Upper lobe of left lung (tissue), 4 donors: Measurements from ENCODE around the gene SCARB1.

Experiments used
- CTCF ChIP-seq, 6 experiments: fragments of 450-650 bp in 4 of 6; fragments of 200-600 bp in 2 of 6; sonication (generic) in 2 of 6; IDR thresholded peaks; one replicate each; pipeline ENCODE4 v1.5.1; 2016 to 2019; ENCODE audit warnings: antibody characterized with exemption in 6 of 6
- EP300 ChIP-seq, 4 donors: sonication (generic); formaldehyde crosslinking; IDR thresholded peaks; one replicate each; pipeline ENCODE4 v1.5.1; 2017; ENCODE audit warnings: antibody characterized with exemption in 4 of 4, control low read depth in 2 of 4
- POLR2AphosphoS5 ChIP-seq, 2 donors: sonication (generic); formaldehyde crosslinking; IDR thresholded peaks; one replicate each; pipeline ENCODE4 v1.5.1; 2017; ENCODE audit warnings: antibody characterized with exemption in 2 of 2

GRCh38 chr12:124747426-124748161, 116.1 kb downstream of the SCARB1 start:
- TF ChIP-seq POLR2AphosphoS5 (IDR thresholded peaks at IDR 0.05) (no peak), CTCF (IDR thresholded peaks at IDR 0.05) (no peak), EP300 (IDR thresholded peaks at IDR 0.05) (no peak)
